Thyroid gland (tissue), 4 donors: ENCODE data around the gene SH3BP1. TPM values are rescaled to one million over a fixed set of nuclear protein-coding genes. Genes with fewer than 3 reads are reported as not detected.

Experiments
- DNase-seq, 2 donors: peaks; one replicate each; pipeline ENCODE4 v3.0.0-alpha.2; 2019
- H3K27ac ChIP-seq, 3 donors: fragments of 200-600 bp; sonication (generic); 1 replicate in 2 of 3; 2 replicates in 1 of 3; pipeline ENCODE4 v1.5.1; 2016 to 2019; ENCODE audit warnings: mild to moderate bottlenecking in 1 of 3, moderate library complexity in 1 of 3
- H3K27me3 ChIP-seq: fragments of 200-600 bp; sonication (generic); one replicate; pipeline ENCODE4 v1.5.1; 2019
- H3K36me3 ChIP-seq, 2 donors: fragments of 200-600 bp; sonication (generic); one replicate each; pipeline ENCODE4 v1.5.1; 2016 to 2019
- H3K4me1 ChIP-seq, 2 donors: fragments of 200-600 bp; sonication (generic); one replicate each; pipeline ENCODE4 v1.5.1; 2017 to 2019
- H3K4me3 ChIP-seq, 3 donors: fragments of 200-600 bp; sonication (generic); replicated peaks in 1 of 3; 1 replicate in 2 of 3; 2 replicates in 1 of 3; pipeline ENCODE4 v1.5.1; 2016; ENCODE audit warnings: mild to moderate bottlenecking in 1 of 3
- H3K9me3 ChIP-seq: fragments of 200-600 bp; sonication (generic); one replicate; pipeline ENCODE4 v1.5.1; 2017
- POLR2A ChIP-seq, 2 donors: fragments of 450-650 bp; IDR thresholded peaks; one replicate each; pipeline ENCODE4 v1.6.1; 2017; ENCODE audit warnings: antibody characterized with exemption in 2 of 2, mild to moderate bottlenecking in 2 of 2, moderate library complexity in 1 of 2
- WGBS, 2 donors: methylation state at CpG; one replicate each; pipeline ENCODE4 v1.1.5; 2017; 5-methylcytosine and 5-hydroxymethylcytosine counted together
- intact Hi-C: fragments of 100-400 bp; cut with DNase I; formaldehyde crosslinking; loops from one replicate; pipeline ENCODE4 v1.15.1; 2023
- total RNA-seq, 4 donors: library from RNA; depleted of rRNA; stranded (reverse); fragments of >200 nt; gene quantifications; one replicate each; pipeline ENCODE4 v1.2.3, GENCODE V29; 2016
- TF ChIP-seq, protein P1 (sequence below), 6 experiments: fragments of 200-600 bp in 3 of 6; fragments of 450-650 bp in 3 of 6; sonication (generic) in 3 of 6; IDR thresholded peaks; one replicate each; pipeline ENCODE4 v1.5.1; 2016 to 2019; ENCODE audit warnings: antibody characterized with exemption in 6 of 6, mild to moderate bottlenecking in 2 of 6, inconsistent platforms in 1 of 6, moderate library complexity in 1 of 6

Gene SH3BP1
- total RNA-seq, 4 donors from 2014 or later = 0.81 to 10.1 (median 3.3) TPM

DNA sequence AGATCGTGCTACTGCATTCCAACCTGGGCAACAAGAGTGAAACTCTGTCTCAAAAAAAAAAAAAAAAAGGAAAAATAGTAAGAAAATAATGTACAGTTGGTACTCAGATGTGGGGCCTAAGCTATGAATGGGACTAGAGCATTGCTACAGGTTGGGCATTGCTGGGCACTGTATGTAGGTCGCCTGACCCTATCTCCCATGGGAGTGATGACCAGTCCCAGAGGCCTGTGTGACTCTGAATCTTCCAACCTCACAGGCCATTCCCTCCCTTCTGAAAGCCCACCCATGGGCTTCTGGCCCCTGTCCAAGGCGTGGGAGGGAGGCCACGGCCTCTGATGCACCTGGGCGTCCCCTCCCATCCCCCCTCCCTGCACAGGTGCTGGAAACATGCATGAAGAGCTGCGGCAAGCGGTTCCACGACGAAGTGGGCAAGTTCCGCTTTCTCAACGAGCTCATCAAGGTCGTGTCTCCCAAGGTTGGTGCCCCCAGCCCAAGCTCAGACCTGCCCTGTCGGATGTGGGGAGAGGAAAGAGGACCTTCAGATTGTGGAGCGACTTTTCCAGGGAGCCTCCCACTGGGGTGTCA, 21.3 kb upstream of the SH3BP1 start:
- DNase-seq = no peak
- TF ChIP-seq, protein P1, sequence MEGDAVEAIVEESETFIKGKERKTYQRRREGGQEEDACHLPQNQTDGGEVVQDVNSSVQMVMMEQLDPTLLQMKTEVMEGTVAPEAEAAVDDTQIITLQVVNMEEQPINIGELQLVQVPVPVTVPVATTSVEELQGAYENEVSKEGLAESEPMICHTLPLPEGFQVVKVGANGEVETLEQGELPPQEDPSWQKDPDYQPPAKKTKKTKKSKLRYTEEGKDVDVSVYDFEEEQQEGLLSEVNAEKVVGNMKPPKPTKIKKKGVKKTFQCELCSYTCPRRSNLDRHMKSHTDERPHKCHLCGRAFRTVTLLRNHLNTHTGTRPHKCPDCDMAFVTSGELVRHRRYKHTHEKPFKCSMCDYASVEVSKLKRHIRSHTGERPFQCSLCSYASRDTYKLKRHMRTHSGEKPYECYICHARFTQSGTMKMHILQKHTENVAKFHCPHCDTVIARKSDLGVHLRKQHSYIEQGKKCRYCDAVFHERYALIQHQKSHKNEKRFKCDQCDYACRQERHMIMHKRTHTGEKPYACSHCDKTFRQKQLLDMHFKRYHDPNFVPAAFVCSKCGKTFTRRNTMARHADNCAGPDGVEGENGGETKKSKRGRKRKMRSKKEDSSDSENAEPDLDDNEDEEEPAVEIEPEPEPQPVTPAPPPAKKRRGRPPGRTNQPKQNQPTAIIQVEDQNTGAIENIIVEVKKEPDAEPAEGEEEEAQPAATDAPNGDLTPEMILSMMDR (IDR thresholded peaks at IDR 0.05) = no peak
- TF ChIP-seq POLR2A (IDR thresholded peaks at IDR 0.05) = no peak

DNA sequence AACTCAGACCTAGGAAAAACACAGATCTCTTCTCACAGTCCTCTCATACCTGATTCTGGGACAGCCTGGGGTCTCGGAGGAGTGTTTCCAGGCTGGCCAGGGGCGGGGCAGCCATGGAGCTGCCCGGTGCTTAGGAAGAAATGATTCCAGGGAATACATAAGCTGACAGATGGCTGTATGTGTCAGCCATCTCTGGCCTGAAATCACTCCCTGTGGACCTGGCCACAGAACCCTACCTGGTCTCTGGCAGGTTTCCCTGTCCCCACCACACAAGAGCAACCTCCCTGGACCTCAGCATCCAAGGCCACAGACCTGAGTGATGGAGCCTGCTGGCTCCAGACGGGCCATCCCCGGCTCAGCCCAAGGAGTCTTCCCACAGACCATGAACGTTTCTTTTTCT, 20.8 kb upstream of the SH3BP1 start:
- H3K27ac ChIP-seq = no peak overlapping the region
- H3K4me3 ChIP-seq = no peak overlapping the region
- no peak for TF ChIP-seq POLR2A (IDR thresholded peaks at IDR 0.05)
- TF ChIP-seq, protein P1 (IDR thresholded peaks at IDR 0.05) = no peak
- 76 to 93% methylated on average over 5 to 6 of the region's 6 CpGs for WGBS, 2 donors
- peaks cover 14 to 33% of the 10 kb centered on the region in 2 donors for H3K36me3 ChIP-seq
- H3K9me3 ChIP-seq = no peaks in the 10 kb centered on the region
- no peak for DNase-seq
- no peaks in the 10 kb centered on the region for H3K27me3 ChIP-seq
- H3K4me1 ChIP-seq = peaks cover 5 to 8% of the 10 kb centered on the region in 2 donors
- intact Hi-C loops = no loop called here

More for the DNA sequence above, 21.3 kb upstream of the SH3BP1 start:
- no peak overlapping the region for H3K4me3 ChIP-seq
- no peaks in the 10 kb centered on the region for H3K27me3 ChIP-seq
- H3K27ac ChIP-seq = no peak overlapping the region
- WGBS, 2 donors = 84 to 86% methylated on average over 9 to 10 of the region's 14 CpGs
- peaks cover 10% of the 10 kb centered on the region in 2 donors for H3K4me1 ChIP-seq
- intact Hi-C loops = no loop called here
- H3K36me3 ChIP-seq = peaks cover 14 to 33% of the 10 kb centered on the region in 2 donors
- H3K9me3 ChIP-seq = no peaks in the 10 kb centered on the region

DNA sequence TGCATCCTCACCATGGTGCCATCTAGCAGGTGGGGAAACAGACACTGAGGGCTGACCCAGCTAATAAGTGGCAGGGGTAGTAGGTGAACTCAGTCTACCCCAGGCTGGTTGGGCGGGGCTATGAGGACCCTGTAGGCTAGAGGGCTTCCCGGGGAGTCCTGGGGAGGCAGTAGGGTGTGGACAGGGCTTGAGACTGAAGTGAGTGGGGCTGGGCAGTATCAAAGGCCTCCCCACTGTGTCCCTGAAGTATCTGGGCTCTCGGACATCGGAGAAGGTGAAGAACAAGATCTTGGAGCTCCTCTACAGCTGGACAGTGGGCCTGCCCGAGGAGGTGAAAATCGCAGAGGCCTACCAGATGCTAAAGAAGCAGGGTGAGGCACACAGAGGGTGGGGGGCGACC, 19.5 kb upstream of the SH3BP1 start:
- intact Hi-C loops = no loop called here
- H3K36me3 ChIP-seq = peaks cover 14 to 33% of the 10 kb centered on the region in 2 donors
- 90 to 91% methylated on average over 6 to 7 of the region's 7 CpGs for WGBS, 2 donors

GRCh38 chr22:37621352-37621860, 18.1 kb upstream of the SH3BP1 start:
- H3K4me3 ChIP-seq = no peak overlapping the region
- DNase-seq = no peak
- WGBS, 2 donors = 91 to 93% methylated on average over 12 of the region's 12 CpGs
- no peaks in the 10 kb centered on the region for H3K9me3 ChIP-seq
- intact Hi-C loops = no loop called here
- peaks cover 0 to 10% of the 10 kb centered on the region in 2 donors for H3K4me1 ChIP-seq
- H3K27ac ChIP-seq = no peak overlapping the region
- peaks cover 22 to 35% of the 10 kb centered on the region in 2 donors for H3K36me3 ChIP-seq
- no peaks in the 10 kb centered on the region for H3K27me3 ChIP-seq
- TF ChIP-seq, protein P1 (IDR thresholded peaks at IDR 0.05) = no peak

More for the DNA sequence above, 19.5 kb upstream of the SH3BP1 start:
- Histone ChIP-seq H3K4me3 (no peak overlapping the region), H3K4me1 (peaks cover 0 to 3% of the 10 kb centered on the region in 2 donors), H3K27ac (no peak overlapping the region), H3K9me3 (no peaks in the 10 kb centered on the region), H3K27me3 (no peaks in the 10 kb centered on the region)
- DNase-seq = no peak
- no peak for TF ChIP-seq POLR2A (IDR thresholded peaks at IDR 0.05)
- TF ChIP-seq, protein P1 (IDR thresholded peaks at IDR 0.05) = no peak
